Tibial nerve (tissue), 4 donors: ENCODE data around the gene WDR37. TPM values are rescaled to one million over a fixed set of nuclear protein-coding genes. Genes with fewer than 3 reads are reported as not detected.

ENCODE experiments used
- DNase-seq, 2 donors: peaks; one replicate each; pipeline ENCODE4 v3.0.0-alpha.2; 2019; ENCODE audit warnings: low spot score in 2 of 2
- H3K27ac ChIP-seq, 4 donors: fragments of 200-600 bp; sonication (generic) in 3 of 4; one replicate each; pipeline ENCODE4 v1.5.1; 2017 to 2019; ENCODE audit warnings: mild to moderate bottlenecking in 1 of 4
- H3K27me3 ChIP-seq, 2 donors: fragments of 200-600 bp; sonication (generic) in 1 of 2; one replicate each; pipeline versions ENCODE4 v1.5.1 to v1.6.0; 2017 to 2019
- H3K36me3 ChIP-seq, 3 donors: fragments of 200-600 bp; sonication (generic); one replicate each; pipeline ENCODE4 v1.5.1; 2018 to 2019
- H3K4me1 ChIP-seq, 4 donors: fragments of 200-600 bp; sonication (generic) in 3 of 4; one replicate each; pipeline ENCODE4 v1.5.1; 2017 to 2019
- H3K4me3 ChIP-seq, 4 donors: fragments of 200-600 bp; sonication (generic) in 3 of 4; one replicate each; pipeline ENCODE4 v1.5.1; 2017 to 2019; ENCODE audit warnings: mild to moderate bottlenecking in 1 of 4, moderate library complexity in 1 of 4
- H3K9me3 ChIP-seq, 4 donors: fragments of 200-600 bp; sonication (generic) in 3 of 4; one replicate each; pipeline ENCODE4 v1.5.1; 2017 to 2019
- EP300 ChIP-seq, 2 donors: sonication (generic); formaldehyde crosslinking; IDR thresholded peaks; one replicate each; pipeline ENCODE4 v1.6.1; 2017; ENCODE audit warnings: antibody characterized with exemption in 2 of 2, mild to moderate bottlenecking in 1 of 2
- POLR2A ChIP-seq, 2 donors: fragments of 450-650 bp; IDR thresholded peaks; one replicate each; pipeline ENCODE4 v1.6.1; 2017; ENCODE audit warnings: antibody characterized with exemption in 2 of 2, mild to moderate bottlenecking in 2 of 2, moderate library complexity in 2 of 2
- WGBS, 2 donors: methylation state at CpG; one replicate each; pipeline ENCODE4 v1.1.5; 2018; 5-methylcytosine and 5-hydroxymethylcytosine counted together
- total RNA-seq, 4 donors: library from RNA; depleted of rRNA; stranded (reverse); fragments of >200 nt; gene quantifications; one replicate each; pipeline ENCODE4 v1.1.0, GENCODE V29; 2016
- TF ChIP-seq, protein P1 (sequence below), 5 experiments: fragments of 200-600 bp in 3 of 5; fragments of 450-650 bp in 2 of 5; sonication (generic) in 3 of 5; IDR thresholded peaks; one replicate each; pipeline ENCODE4 v1.5.1; 2016 to 2019; ENCODE audit warnings: antibody characterized with exemption in 5 of 5, mild to moderate bottlenecking in 3 of 5, moderate library complexity in 2 of 5

Gene WDR37
- total RNA-seq, 4 donors from 2014 or later, result 9.6 to 14.4 (median 12.9) TPM

- 66 to 69% methylated on average over 11 to 13 of the region's 13 CpGs for WGBS, 2 donors
- H3K4me3 ChIP-seq, result no peak overlapping the region
- H3K36me3 ChIP-seq, result no peaks in the 10 kb centered on the region
- H3K27ac ChIP-seq, result no peak overlapping the region
- no peaks in the 10 kb centered on the region for H3K27me3 ChIP-seq
- TF ChIP-seq EP300 (IDR thresholded peaks at IDR 0.05), result no peak
- no peak for TF ChIP-seq POLR2A (IDR thresholded peaks at IDR 0.05)
- no peaks in the 10 kb centered on the region for H3K4me1 ChIP-seq
- no peak for DNase-seq
- H3K9me3 ChIP-seq, result no peaks in the 10 kb centered on the region
Measured at GRCh38 chr10:1162481-1163203, 106.5 kb downstream of the WDR37 start.

- WGBS, 2 donors, result 89 to 92% methylated on average over 29 of the region's 29 CpGs
Measured at GRCh38 chr10:1163204-1163660, 107.0 kb downstream of the WDR37 start.

DNA sequence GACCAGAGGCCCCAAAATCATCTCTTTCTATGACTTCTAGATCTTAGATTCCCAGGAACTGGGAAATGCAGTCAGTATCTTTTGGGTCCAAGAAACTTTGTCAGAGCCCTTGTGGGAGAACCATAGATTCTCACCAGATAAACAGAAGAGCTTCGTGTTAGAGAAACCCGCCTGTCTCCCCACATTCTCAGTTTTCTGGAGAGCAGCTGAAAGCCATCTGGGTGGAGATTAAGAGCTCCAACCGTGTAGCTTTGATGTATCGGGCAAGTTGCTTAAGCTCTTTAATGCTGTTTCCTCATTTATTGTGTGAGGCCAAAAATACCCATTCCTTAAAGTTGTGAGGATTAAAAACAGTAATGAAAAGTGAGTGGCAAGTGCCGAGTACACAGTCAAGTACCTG is 107.6 kb downstream of the WDR37 start:
- 64 to 81% methylated on average over 5 of the region's 5 CpGs for WGBS, 2 donors
- no peaks in the 10 kb centered on the region for H3K4me1 ChIP-seq
- H3K27me3 ChIP-seq, result no peaks in the 10 kb centered on the region
- H3K4me3 ChIP-seq, result no peak overlapping the region
- no peak overlapping the region for H3K27ac ChIP-seq
- no peaks in the 10 kb centered on the region for H3K9me3 ChIP-seq
- no peak for TF ChIP-seq POLR2A (IDR thresholded peaks at IDR 0.05)
- TF ChIP-seq, protein P1, sequence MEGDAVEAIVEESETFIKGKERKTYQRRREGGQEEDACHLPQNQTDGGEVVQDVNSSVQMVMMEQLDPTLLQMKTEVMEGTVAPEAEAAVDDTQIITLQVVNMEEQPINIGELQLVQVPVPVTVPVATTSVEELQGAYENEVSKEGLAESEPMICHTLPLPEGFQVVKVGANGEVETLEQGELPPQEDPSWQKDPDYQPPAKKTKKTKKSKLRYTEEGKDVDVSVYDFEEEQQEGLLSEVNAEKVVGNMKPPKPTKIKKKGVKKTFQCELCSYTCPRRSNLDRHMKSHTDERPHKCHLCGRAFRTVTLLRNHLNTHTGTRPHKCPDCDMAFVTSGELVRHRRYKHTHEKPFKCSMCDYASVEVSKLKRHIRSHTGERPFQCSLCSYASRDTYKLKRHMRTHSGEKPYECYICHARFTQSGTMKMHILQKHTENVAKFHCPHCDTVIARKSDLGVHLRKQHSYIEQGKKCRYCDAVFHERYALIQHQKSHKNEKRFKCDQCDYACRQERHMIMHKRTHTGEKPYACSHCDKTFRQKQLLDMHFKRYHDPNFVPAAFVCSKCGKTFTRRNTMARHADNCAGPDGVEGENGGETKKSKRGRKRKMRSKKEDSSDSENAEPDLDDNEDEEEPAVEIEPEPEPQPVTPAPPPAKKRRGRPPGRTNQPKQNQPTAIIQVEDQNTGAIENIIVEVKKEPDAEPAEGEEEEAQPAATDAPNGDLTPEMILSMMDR (IDR thresholded peaks at IDR 0.05), result no peak
- TF ChIP-seq EP300 (IDR thresholded peaks at IDR 0.05), result no peak
- H3K36me3 ChIP-seq, result no peaks in the 10 kb centered on the region
- no peak for DNase-seq

More at GRCh38 chr10:1163204-1163660, 107.0 kb downstream of the WDR37 start:
- Histone ChIP-seq H3K9me3 (no peaks in the 10 kb centered on the region), H3K4me3 (no peak overlapping the region), H3K27ac (no peak overlapping the region), H3K36me3 (no peaks in the 10 kb centered on the region), H3K4me1 (no peaks in the 10 kb centered on the region), H3K27me3 (no peaks in the 10 kb centered on the region)
- TF ChIP-seq, protein P1 (IDR thresholded peaks at IDR 0.05), result no peak
- no peak for TF ChIP-seq EP300 (IDR thresholded peaks at IDR 0.05)
- no peak for TF ChIP-seq POLR2A (IDR thresholded peaks at IDR 0.05)
- DNase-seq, result no peak

DNA sequence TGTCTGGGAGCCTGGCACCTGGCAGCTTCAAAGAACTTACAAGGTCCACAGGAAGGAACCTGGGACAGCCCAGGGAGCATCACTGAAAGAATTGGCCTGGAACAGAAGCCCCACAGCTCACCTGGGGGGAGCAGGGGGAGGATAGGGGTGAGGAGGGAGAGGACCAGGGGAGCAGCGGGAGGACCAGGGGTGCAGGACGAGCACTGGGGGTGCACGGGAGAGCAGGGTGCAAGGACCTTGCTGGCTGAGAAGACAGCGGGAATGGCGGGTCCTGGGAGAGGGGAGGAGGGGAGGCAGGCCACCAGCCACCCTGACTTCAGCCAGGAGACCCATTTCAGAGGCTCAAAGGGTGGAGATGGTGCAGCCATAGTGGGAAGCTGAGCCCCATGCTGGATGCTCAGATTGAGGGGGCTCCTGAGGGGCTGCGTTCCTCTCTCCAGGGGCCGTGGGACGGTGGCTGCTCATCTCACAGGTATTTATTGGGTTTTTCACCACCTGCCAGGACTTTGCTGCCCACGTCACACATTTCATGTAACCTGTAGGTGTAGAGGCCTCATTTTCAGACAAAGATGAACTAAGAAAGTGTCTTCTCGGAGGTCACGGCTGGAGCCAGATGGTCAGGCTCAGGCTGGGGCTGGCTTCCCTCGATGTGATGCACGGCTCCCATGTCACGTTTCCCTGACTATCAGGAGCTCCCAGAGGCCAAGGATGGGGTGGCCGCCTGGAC is 110.1 kb downstream of the WDR37 start:
- 92% methylated on average over 15 of the region's 15 CpGs for WGBS, 2 donors
- TF ChIP-seq EP300 (IDR thresholded peaks at IDR 0.05) (no peak), POLR2A (IDR thresholded peaks at IDR 0.05) (no peak)
- TF ChIP-seq, protein P1 (IDR thresholded peaks at IDR 0.05), result no peak
- no peak for DNase-seq
- Histone ChIP-seq H3K4me1 (no peaks in the 10 kb centered on the region), H3K4me3 (no peak overlapping the region), H3K9me3 (no peaks in the 10 kb centered on the region), H3K27me3 (no peaks in the 10 kb centered on the region), H3K27ac (no peak overlapping the region), H3K36me3 (no peaks in the 10 kb centered on the region)

GRCh38 chr10:1166828-1167275 is 110.7 kb downstream of the WDR37 start:
- H3K4me3 ChIP-seq, result no peak overlapping the region
- no peak for DNase-seq
- H3K36me3 ChIP-seq, result no peaks in the 10 kb centered on the region
- no peak overlapping the region for H3K27ac ChIP-seq
- 86 to 88% methylated on average over 8 to 9 of the region's 9 CpGs for WGBS, 2 donors
- H3K27me3 ChIP-seq, result no peaks in the 10 kb centered on the region
- no peaks in the 10 kb centered on the region for H3K4me1 ChIP-seq
- H3K9me3 ChIP-seq, result no peaks in the 10 kb centered on the region
- TF ChIP-seq POLR2A (IDR thresholded peaks at IDR 0.05) (no peak), EP300 (IDR thresholded peaks at IDR 0.05) (no peak)
- TF ChIP-seq, protein P1 (IDR thresholded peaks at IDR 0.05), result no peak
